Measurements from ENCODE around the gene RNPS1. TPM values are rescaled to one million over a fixed set of nuclear protein-coding genes. Genes with fewer than 3 reads are reported as not detected.

The RNPS1 gene
- total RNA-seq, 1 donor from 2014 or later, result 98.6 TPM

DNA sequence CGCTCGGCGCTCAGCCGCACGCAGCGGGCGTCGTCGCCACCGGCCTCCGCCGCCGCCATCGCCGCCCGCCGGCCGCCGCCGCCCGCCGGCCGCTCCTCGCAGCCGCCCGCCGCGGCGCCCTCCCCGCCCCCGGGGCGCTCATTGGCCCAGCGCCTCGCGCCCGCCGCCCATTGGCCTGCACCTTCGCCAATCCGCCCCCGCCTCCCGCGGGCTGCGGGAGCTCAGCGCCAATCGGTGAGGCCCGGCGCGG lies 53.3 kb downstream of the RNPS1 start, which contains the start of gene PGP:
Gene PGP (minus strand): TSS at position 122 of the 250 bp plus-strand sequence. CDS start 63 bp downstream, at position 59.
- intact Hi-C loops (cut with DNase I), result no loop called here
- ATAC-seq, result peak; percentile 94 to 96

DNA sequence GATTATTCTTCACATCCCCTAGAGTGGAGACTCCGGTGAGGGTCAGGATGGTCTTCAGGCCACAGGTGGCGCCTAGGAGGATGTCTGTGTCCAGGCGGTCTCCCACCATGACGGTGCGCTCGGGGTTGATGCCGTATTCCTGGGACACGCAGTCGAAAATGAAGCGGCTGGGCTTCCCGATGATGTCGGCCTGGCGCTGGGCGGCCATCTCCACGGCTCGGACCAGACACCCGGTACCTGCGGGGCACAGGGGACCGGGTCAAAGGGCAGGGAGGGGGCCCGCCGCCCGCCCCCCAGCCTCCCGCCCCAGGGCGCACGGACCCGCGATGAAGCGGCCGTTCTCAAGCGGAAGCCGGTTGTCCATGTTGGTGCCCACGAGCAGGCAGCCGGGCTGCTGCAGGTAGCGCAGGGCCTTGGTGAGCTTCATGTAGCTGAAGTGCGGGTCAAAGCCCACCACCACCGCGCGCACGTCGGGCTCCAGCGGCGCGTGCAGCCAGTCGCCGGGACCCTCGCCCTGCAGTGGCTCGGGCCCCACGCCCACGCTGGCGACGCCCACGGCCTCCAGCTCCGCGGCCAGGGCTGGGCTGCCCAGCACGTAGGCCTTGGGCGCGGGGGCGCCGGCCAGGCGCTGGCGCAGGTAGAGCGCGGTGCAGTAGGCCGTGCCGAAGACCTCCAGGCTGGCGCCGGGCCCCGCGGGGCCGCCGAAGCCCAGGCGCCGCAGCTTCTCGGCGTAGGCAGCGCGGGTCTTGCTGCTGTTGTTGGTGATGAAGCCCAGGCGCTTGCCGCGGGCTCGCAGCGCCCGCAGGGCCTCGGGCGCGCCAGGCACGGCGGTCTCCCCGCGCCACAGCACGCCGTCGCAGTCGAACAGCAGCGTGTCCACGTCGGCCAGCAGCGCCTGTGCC lies 53.9 kb downstream of the RNPS1 start:
- peaks cover 24% of the 10 kb centered on the region for H3K4me1 ChIP-seq
- intact Hi-C loops (cut with DNase I), result no loop called here
- ATAC-seq (no peak), DNase-seq (no peak)
- peak overlapping the region; percentile 91 for H3K27ac ChIP-seq
- H3K9me3 ChIP-seq, result no peaks in the 10 kb centered on the region
- TF ChIP-seq, protein P1, sequence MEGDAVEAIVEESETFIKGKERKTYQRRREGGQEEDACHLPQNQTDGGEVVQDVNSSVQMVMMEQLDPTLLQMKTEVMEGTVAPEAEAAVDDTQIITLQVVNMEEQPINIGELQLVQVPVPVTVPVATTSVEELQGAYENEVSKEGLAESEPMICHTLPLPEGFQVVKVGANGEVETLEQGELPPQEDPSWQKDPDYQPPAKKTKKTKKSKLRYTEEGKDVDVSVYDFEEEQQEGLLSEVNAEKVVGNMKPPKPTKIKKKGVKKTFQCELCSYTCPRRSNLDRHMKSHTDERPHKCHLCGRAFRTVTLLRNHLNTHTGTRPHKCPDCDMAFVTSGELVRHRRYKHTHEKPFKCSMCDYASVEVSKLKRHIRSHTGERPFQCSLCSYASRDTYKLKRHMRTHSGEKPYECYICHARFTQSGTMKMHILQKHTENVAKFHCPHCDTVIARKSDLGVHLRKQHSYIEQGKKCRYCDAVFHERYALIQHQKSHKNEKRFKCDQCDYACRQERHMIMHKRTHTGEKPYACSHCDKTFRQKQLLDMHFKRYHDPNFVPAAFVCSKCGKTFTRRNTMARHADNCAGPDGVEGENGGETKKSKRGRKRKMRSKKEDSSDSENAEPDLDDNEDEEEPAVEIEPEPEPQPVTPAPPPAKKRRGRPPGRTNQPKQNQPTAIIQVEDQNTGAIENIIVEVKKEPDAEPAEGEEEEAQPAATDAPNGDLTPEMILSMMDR (IDR thresholded peaks at IDR 0.05), result no peak
- peaks cover 16% of the 10 kb centered on the region for H3K36me3 ChIP-seq
- no peaks in the 10 kb centered on the region for H3K27me3 ChIP-seq (ENCODE audit: low read depth)
- peak overlapping the region; percentile 83 for H3K4me3 ChIP-seq

More for the DNA sequence above, 53.3 kb downstream of the RNPS1 start, which contains the start of gene PGP:
- no peak for DNase-seq
- Histone ChIP-seq H3K27me3 (ENCODE audit: low read depth) (no peaks in the 10 kb centered on the region), H3K27ac (peak within 1 kb of the TSS; percentile 96), H3K4me3 (peak within 1 kb of the TSS; percentile 83), H3K9me3 (no peaks in the 10 kb centered on the region), H3K36me3 (peaks cover 10% of the 10 kb centered on the region), H3K4me1 (peaks cover 24% of the 10 kb centered on the region)
- TF ChIP-seq, protein P1 (IDR thresholded peaks at IDR 0.05), result no peak

DNA sequence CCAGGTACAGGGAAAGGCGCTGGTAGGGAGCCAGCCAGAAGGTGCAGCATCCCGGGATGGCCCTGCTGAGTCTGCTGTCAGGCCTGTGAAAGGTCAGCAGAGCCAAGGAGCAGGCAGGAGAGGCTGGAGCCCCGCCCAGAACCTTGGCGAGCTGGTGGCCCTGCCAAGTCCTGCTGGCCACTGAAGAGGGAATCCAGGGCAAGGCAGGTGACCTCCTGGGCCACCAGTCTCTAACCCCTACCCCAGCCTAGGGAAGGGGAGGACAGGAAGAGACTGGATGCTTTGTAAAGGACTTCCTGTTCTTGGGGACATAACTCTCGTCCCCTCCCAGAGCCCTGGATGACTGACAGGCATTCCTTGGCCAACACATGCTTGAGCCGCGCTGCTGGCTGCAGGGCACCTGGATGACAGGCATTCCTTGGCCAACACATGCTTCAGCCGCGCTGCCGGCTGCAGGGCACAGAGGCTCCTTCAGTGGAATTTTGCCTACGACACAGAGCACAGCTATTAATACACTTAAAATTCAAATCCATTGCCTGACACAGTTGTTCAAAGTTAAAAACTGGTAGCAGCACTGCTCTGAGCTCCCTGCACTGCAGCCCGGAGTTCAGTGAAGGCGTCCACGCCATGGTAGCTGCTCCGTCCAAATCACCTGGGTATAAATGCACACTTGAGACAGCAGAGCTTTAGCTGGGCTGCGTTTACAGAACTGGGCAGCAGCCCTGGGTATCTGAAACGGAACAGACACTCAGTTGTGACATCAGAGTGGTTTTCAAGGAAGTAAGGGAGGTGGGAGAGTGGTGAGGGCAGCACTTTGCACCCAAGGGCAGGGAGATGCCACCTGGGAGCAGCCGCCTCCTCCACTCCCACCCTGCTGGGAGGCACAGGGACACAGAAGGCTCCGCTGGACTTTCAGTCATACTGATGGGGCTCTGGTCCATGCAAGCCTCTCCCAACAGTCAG lies 55.3 kb downstream of the RNPS1 start:
- peaks cover 30% of the 10 kb centered on the region for H3K36me3 ChIP-seq
- DNase-seq (peak; percentile 81), ATAC-seq (peak; percentile 5 to 24)
- no peaks in the 10 kb centered on the region for H3K27me3 ChIP-seq (ENCODE audit: low read depth)
- peak overlapping the region; percentile 83 for H3K4me3 ChIP-seq
- intact Hi-C loops (cut with DNase I), result no loop called here
- H3K9me3 ChIP-seq, result no peaks in the 10 kb centered on the region
- H3K4me1 ChIP-seq, result peaks cover 24% of the 10 kb centered on the region
- H3K27ac ChIP-seq, result peak overlapping the region; percentile 67
- TF ChIP-seq, protein P1 (IDR thresholded peaks at IDR 0.05), result no peak

DNA sequence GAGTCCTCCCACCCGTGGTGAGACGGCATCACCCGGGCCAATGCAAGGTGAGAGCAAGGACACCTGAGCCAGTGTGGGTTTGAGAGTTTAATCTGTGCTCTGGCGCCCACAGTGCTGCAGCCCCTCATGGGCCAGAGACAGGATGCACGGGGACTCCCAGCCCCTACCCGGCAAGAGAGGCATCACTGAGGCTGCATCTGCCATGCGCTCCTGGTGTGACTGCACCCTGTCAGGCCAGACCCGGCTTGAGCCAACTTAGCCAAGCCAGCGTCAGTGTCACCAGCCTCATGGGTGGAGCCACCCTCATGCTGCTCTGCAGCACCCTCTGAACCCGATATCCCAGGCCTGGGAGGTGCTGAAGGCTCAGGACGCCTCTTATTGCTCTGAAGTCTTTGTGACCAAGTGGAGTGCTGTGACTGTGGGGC lies 56.0 kb downstream of the RNPS1 start:
- TF ChIP-seq, protein P1 (IDR thresholded peaks at IDR 0.05), result no peak
- peaks cover 28% of the 10 kb centered on the region for H3K4me1 ChIP-seq
- peaks cover 37% of the 10 kb centered on the region for H3K36me3 ChIP-seq
- ATAC-seq, result no peak
- peak; percentile 45 for DNase-seq
- H3K9me3 ChIP-seq, result no peaks in the 10 kb centered on the region
- peak overlapping the region; percentile 67 for H3K27ac ChIP-seq
- intact Hi-C loops (cut with DNase I), result no loop called here
- no peaks in the 10 kb centered on the region for H3K27me3 ChIP-seq (ENCODE audit: low read depth)
- H3K4me3 ChIP-seq, result no peak overlapping the region
